GM19099 (cell line): ENCODE results near the gene RUSC2.

Experiments used
- POLR2A ChIP-seq: IDR thresholded peaks from 3 replicates; pipeline ENCODE4 v1.6.1; 2011; ENCODE audit warnings: low read depth; ENCODE audit not compliant: insufficient read length; ENCODE audit errors: extremely low read depth

The RUSC2 gene

DNA sequence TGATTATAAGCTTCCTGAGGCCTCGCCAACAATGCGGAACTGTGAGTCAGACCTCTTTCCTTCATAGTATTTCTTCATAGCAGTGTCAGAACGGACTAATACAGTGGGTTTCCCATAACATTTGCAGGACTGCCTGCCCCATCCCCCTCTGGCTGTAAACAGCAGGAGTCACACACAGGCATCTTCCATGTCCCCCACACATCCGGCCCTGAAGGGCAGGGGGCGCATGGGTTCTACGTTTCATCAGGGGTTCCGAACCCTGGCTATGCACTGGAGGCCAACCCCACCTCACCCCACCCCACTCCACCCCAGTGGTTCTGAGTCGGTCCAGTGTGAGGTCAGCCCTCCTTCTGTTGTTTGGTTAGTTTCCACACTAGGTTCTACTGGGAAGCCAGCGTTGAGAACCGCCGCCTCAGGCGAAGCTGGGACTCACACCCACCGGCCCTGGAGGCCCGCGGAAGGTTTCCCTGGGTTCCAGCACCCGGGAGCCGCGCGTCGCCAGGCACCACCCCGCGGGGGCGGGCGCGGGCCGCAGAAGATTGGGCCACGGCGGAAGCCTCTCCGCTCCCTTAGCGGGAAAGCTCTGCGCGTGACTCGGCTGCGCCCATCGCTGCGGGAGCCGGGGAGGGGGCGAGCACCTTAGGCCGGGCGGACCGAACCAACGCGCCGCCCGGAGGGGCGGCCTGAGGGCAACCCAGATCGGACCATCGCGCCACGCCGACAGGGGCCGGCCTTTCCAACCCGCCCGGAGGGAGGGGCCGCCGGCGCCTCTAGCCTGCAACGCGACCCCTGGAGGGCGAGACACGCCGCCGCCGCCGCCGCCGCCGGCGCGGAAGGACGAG lies at the start of gene RUSC2:
TSS of gene RUSC2 (plus strand) at position 799 of the 842 bp plus-strand sequence. CDS start 56,411 bp downstream, outside the sequence.
- TF ChIP-seq POLR2A, result no peak

DNA sequence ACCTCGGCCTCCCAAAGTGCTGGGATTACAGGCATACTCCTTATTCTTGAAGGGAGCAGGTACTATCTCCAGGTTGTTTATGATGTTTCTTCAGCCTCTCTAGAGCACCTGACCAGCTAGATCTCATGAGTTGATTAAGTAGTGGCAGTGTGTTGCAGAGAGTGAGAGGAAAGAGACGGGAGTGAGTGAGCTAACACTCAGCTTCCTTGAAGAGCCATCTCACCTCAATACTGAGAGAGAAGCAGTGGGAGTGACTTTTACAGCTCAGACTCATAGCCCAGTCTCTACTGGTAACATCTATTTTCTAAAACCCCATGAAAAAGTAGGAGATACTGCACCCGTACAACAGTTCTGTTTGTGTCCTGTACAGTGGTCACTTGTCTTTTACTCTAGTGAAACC lies 43.9 kb upstream of the RUSC2 start:
- TF ChIP-seq POLR2A, result no peak

GRCh38 chr9:35448496-35448895 lies 41.4 kb upstream of the RUSC2 start:
- TF ChIP-seq POLR2A, result no peak

DNA sequence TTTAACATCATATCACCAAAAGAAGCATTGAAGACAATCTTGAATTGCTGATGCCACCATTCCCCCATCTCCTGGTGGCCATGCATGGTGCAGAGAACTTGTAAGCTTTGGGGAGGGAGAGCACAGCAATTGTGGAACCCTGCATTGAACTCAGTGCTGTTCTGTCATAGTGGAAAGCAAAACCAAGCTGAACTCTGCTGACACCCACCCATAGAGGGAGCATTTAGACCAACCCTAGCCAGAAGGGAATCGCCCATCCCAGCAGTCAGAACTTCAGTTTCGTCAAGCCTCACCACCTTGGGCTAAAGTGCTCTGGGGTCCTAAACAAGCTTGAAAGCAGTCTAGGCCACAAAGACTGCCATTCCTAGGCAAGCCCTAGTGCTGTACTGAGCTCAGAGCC lies 37.4 kb upstream of the RUSC2 start:
- no peak for TF ChIP-seq POLR2A

GRCh38 chr9:35453786-35454185 lies 36.1 kb upstream of the RUSC2 start:
- TF ChIP-seq POLR2A, result no peak

GRCh38 chr9:35464141-35465025 lies 25.5 kb upstream of the RUSC2 start:
- no peak for TF ChIP-seq POLR2A

DNA sequence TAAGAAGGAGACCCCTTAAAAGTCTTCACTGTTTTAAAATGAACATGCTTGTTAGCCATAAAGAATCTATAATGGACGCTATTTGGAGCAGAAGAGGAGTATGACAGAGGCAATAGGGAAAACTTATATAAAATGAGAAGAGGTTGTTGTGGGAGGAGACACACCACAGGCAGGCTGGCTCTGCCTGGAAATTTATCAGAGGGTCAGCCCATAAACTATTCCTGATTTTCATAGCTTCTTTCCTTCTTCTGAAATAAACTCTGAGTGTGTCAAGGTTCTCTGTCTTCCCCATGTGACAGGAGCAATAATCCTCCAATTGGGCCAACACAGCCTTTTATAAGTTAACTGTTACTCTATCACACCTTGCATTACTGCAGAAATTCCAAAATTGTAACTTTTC lies 19.6 kb upstream of the RUSC2 start:
- TF ChIP-seq POLR2A, result no peak

DNA sequence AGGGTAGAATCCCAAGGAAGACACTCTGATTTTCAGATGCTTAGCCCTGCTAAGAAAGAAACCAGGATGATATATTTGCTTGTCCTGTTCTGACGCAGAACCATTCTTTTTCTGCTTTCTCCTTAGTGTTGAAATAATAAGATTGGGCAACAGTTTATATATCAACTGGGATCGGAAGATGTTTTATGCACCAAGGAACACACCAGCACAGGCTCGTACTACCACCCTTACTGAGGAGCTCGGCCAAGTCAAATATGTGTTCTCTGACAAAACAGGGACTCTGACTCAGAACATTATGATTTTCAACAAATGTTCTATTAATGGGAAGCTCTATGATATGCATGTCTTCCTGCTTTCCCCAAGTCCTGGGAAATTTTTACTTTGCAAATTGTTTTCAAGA lies 19.0 kb upstream of the RUSC2 start:
- TF ChIP-seq POLR2A, result no peak

GRCh38 chr9:35476596-35476995 lies 13.3 kb upstream of the RUSC2 start:
- TF ChIP-seq POLR2A, result no peak

- TF ChIP-seq POLR2A, result no peak
Observed at GRCh38 chr9:35478871-35479270, 11.0 kb upstream of the RUSC2 start.

GRCh38 chr9:35481347-35481975 lies 8.4 kb upstream of the RUSC2 start:
- no peak for TF ChIP-seq POLR2A

- no peak for TF ChIP-seq POLR2A
Observed at GRCh38 chr9:35482071-35482470, 7.8 kb upstream of the RUSC2 start.

DNA sequence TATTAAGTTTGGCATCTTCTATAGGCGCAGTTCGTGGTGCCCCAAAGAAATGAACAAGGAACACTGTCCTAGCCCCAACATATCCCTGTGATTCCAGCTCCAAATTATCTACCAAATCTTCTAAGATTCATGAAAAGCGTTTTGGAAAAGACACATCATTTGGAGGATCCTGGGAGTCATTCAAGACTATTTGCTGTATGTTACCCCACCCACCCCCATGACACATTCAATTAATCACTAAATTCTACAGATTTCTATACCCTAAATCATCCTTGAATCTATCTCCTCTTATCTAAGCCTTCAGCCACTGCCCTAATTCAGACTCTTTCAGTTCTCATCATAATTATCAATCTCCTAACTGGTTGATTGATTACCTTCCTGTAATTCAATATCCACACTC lies 5.5 kb upstream of the RUSC2 start:
- TF ChIP-seq POLR2A, result no peak

- no peak for TF ChIP-seq POLR2A
Observed at GRCh38 chr9:35487081-35487480, 2.8 kb upstream of the RUSC2 start.

- TF ChIP-seq POLR2A, result no peak
Observed at GRCh38 chr9:35488021-35488420, 1.9 kb upstream of the RUSC2 start.
